Measurements from ENCODE around the gene MGAT1.
"Not testable (repeated sequence)": the region's sequence is repeated elsewhere in the genome, so short reads cannot be mapped to it uniquely, and the experiment has no call there.

Gene MGAT1

GRCh38 chr5:180785121-180785781 is 17.4 kb downstream of the MGAT1 start:
- no peak for DNase-seq (ENCODE audit: low spot score)

GRCh38 chr5:180784497-180785097 is 18.0 kb downstream of the MGAT1 start:
- DNase-seq (ENCODE audit: low spot score), result peak; percentile 73

GRCh38 chr5:180783340-180784052 is 19.1 kb downstream of the MGAT1 start:
- no peak for DNase-seq (ENCODE audit: low spot score)

- no peak for DNase-seq (ENCODE audit: low spot score)
Measured at GRCh38 chr5:180782748-180783147, 19.9 kb downstream of the MGAT1 start.

GRCh38 chr5:180781900-180782326 is 20.7 kb downstream of the MGAT1 start:
- DNase-seq (ENCODE audit: low spot score), result not testable (repeated sequence)

- no peak for DNase-seq (ENCODE audit: low spot score)
Measured at GRCh38 chr5:180779985-180780610, 22.5 kb downstream of the MGAT1 start.

- DNase-seq (ENCODE audit: low spot score), result no peak
Measured at GRCh38 chr5:180777475-180777874, 25.1 kb downstream of the MGAT1 start.

- no peak for DNase-seq (ENCODE audit: low spot score)
Measured at GRCh38 chr5:180776376-180776775, 26.2 kb downstream of the MGAT1 start.

GRCh38 chr5:180775624-180776023 is 27.0 kb downstream of the MGAT1 start:
- DNase-seq (ENCODE audit: low spot score), result no peak

- no peak for DNase-seq (ENCODE audit: low spot score)
Measured at GRCh38 chr5:180771839-180772238, 30.8 kb downstream of the MGAT1 start.

- DNase-seq (ENCODE audit: low spot score), result no peak
Measured at GRCh38 chr5:180769821-180770220, 32.8 kb downstream of the MGAT1 start.

- DNase-seq (ENCODE audit: low spot score), result no peak
Measured at GRCh38 chr5:180755601-180756000, 47.0 kb downstream of the MGAT1 start.

GRCh38 chr5:180744253-180744652 is 58.4 kb downstream of the MGAT1 start:
- DNase-seq (ENCODE audit: low spot score), result no peak

GRCh38 chr5:180742727-180743126 is 59.9 kb downstream of the MGAT1 start:
- DNase-seq (ENCODE audit: low spot score), result no peak

- DNase-seq (ENCODE audit: low spot score), result not testable (repeated sequence)
Measured at GRCh38 chr5:180740953-180741352, 61.7 kb downstream of the MGAT1 start.

- DNase-seq (ENCODE audit: low spot score), result no peak
Measured at GRCh38 chr5:180739958-180740357, 62.6 kb downstream of the MGAT1 start, which contains the start of gene OR2Y1. Gene OR2Y1 (minus strand): TSS chr5:180740058. CDS start chr5:180740058, 0 bp downstream.

- no peak for DNase-seq (ENCODE audit: low spot score)
Measured at GRCh38 chr5:180739271-180739670, 63.3 kb downstream of the MGAT1 start.

GRCh38 chr5:180736536-180736935 is 66.1 kb downstream of the MGAT1 start:
- no peak for DNase-seq (ENCODE audit: low spot score)

Measured in kidney capillary endothelial cell (primary cell).